Gastroesophageal sphincter (tissue), 3 donors: ENCODE results near the gene TAX1BP3.

Source experiments
- EP300 ChIP-seq: sonication (generic); formaldehyde crosslinking; IDR thresholded peaks from one replicate; pipeline ENCODE4 v1.6.1; 2017; ENCODE audit warnings: antibody characterized with exemption, mild to moderate bottlenecking
- POLR2A ChIP-seq, 2 donors: fragments of 450-650 bp; IDR thresholded peaks; one replicate each; pipeline ENCODE4 v1.6.1; 2017; ENCODE audit warnings: antibody characterized with exemption in 2 of 2, mild to moderate bottlenecking in 2 of 2, moderate library complexity in 1 of 2
- TF ChIP-seq, protein P1 (sequence below), 4 experiments: fragments of 200-600 bp in 2 of 4; fragments of 450-650 bp in 2 of 4; sonication (generic) in 1 of 4; IDR thresholded peaks; one replicate each; pipeline ENCODE4 v1.5.1; 2017 to 2019; ENCODE audit warnings: antibody characterized with exemption in 4 of 4, mild to moderate bottlenecking in 2 of 4, moderate library complexity in 2 of 4

- TF ChIP-seq, protein P1, sequence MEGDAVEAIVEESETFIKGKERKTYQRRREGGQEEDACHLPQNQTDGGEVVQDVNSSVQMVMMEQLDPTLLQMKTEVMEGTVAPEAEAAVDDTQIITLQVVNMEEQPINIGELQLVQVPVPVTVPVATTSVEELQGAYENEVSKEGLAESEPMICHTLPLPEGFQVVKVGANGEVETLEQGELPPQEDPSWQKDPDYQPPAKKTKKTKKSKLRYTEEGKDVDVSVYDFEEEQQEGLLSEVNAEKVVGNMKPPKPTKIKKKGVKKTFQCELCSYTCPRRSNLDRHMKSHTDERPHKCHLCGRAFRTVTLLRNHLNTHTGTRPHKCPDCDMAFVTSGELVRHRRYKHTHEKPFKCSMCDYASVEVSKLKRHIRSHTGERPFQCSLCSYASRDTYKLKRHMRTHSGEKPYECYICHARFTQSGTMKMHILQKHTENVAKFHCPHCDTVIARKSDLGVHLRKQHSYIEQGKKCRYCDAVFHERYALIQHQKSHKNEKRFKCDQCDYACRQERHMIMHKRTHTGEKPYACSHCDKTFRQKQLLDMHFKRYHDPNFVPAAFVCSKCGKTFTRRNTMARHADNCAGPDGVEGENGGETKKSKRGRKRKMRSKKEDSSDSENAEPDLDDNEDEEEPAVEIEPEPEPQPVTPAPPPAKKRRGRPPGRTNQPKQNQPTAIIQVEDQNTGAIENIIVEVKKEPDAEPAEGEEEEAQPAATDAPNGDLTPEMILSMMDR (IDR thresholded peaks at IDR 0.05) = no peak
- TF ChIP-seq EP300 = no peak
- no peak for TF ChIP-seq POLR2A (IDR thresholded peaks at IDR 0.05)
Measured at GRCh38 chr17:3678095-3678820, 9.9 kb upstream of the TAX1BP3 start.
